H9 (cell line): ENCODE measurements around the gene FSTL4. TPM values are rescaled to one million over a fixed set of nuclear protein-coding genes. Genes with fewer than 3 reads are reported as not detected.

Experiments
- DNase-seq: peaks from one replicate; pipeline ENCODE4 v3.0.0-alpha.2; 2017
- H2AFZ ChIP-seq: one replicate; pipeline ENCODE4 v1.6.1; 2013; ENCODE audit warnings: mild to moderate bottlenecking, low read length, control low read depth, moderate library complexity
- H2AK5ac ChIP-seq: 2 replicates; pipeline ENCODE4 v1.6.1; 2013; ENCODE audit warnings: low read length, control low read depth, mixed read lengths; ENCODE audit not compliant: insufficient read length
- H2BK120ac ChIP-seq: one replicate; pipeline ENCODE4 v1.6.1; 2013; ENCODE audit warnings: low read depth, mild to moderate bottlenecking, low read length, control low read depth, inconsistent platforms; ENCODE audit not compliant: poor library complexity, severe bottlenecking
- H2BK12ac ChIP-seq: 2 replicates; pipeline ENCODE4 v1.6.1; 2013; ENCODE audit warnings: low read length, control low read depth, mixed read lengths, low read depth; ENCODE audit not compliant: insufficient read length
- H2BK15ac ChIP-seq: 2 replicates; pipeline ENCODE4 v1.6.1; 2013; ENCODE audit warnings: low read depth, low read length, control low read depth
- H2BK20ac ChIP-seq: one replicate; pipeline ENCODE4 v1.6.1; 2013; ENCODE audit warnings: low read depth, mild to moderate bottlenecking, low read length, control low read depth, inconsistent platforms; ENCODE audit not compliant: poor library complexity, severe bottlenecking
- H2BK5ac ChIP-seq: 2 replicates; pipeline ENCODE4 v1.6.1; 2013; ENCODE audit warnings: low read length, control low read depth, mixed read lengths; ENCODE audit not compliant: insufficient read length
- H3K14ac ChIP-seq: 2 replicates; pipeline ENCODE4 v1.6.1; 2013; ENCODE audit warnings: low read length, control low read depth; ENCODE audit not compliant: insufficient read depth
- H3K18ac ChIP-seq: 2 replicates; pipeline ENCODE4 v1.6.1; 2013; ENCODE audit warnings: low read depth, mild to moderate bottlenecking, mixed read lengths, low read length, control low read depth; ENCODE audit not compliant: insufficient read length
- H3K23ac ChIP-seq: 2 replicates; pipeline ENCODE4 v1.6.1; 2013; ENCODE audit warnings: low read length, control low read depth, mixed read lengths, low read depth; ENCODE audit not compliant: insufficient read length
- H3K23me2 ChIP-seq: 2 replicates; pipeline ENCODE4 v1.6.1; 2013; ENCODE audit warnings: low read depth, mild to moderate bottlenecking, mixed read lengths, low read length, control low read depth; ENCODE audit not compliant: insufficient read length, poor library complexity, severe bottlenecking
- H3K27ac ChIP-seq: 2 replicates; pipeline ENCODE4 v1.5.1; 2013; ENCODE audit warnings: low read length, control low read depth, mixed read lengths, low read depth; ENCODE audit not compliant: insufficient read length
- H3K27me3 ChIP-seq: 2 replicates; pipeline ENCODE4 v1.6.1; 2013; ENCODE audit warnings: low read length, control low read depth, inconsistent platforms; ENCODE audit not compliant: insufficient read depth
- H3K4ac ChIP-seq: 2 replicates; pipeline ENCODE4 v1.6.1; 2013; ENCODE audit warnings: low read depth, mild to moderate bottlenecking, control low read depth, inconsistent platforms, low read length, moderate library complexity
- H3K4me1 ChIP-seq: 2 replicates; pipeline ENCODE4 v1.6.1; 2013; ENCODE audit warnings: low read length, control low read depth, inconsistent platforms; ENCODE audit not compliant: insufficient read depth
- H3K4me2 ChIP-seq: 2 replicates; pipeline ENCODE4 v1.6.1; 2013; ENCODE audit warnings: low read length, control low read depth, mixed read lengths; ENCODE audit not compliant: insufficient read length, insufficient read depth
- H3K56ac ChIP-seq: 2 replicates; pipeline ENCODE4 v1.6.1; 2013; ENCODE audit warnings: low read depth, mild to moderate bottlenecking, mixed read lengths, low read length, control low read depth; ENCODE audit not compliant: insufficient read length
- H3K79me1 ChIP-seq: 2 replicates; pipeline ENCODE4 v1.6.1; 2013; ENCODE audit warnings: low read depth, mild to moderate bottlenecking, moderate library complexity, low read length, control low read depth, inconsistent platforms; ENCODE audit not compliant: insufficient read depth, poor library complexity, severe bottlenecking
- H3K79me2 ChIP-seq: 2 replicates; pipeline ENCODE4 v1.6.1; 2013; ENCODE audit warnings: low read length, control low read depth, inconsistent platforms; ENCODE audit not compliant: insufficient read depth
- H3K9ac ChIP-seq: 2 replicates; pipeline ENCODE4 v1.6.1; 2013; ENCODE audit warnings: low read length, control low read depth, mixed read lengths; ENCODE audit not compliant: insufficient read length; ENCODE audit errors: extremely low read depth
- H3K9me3 ChIP-seq: one replicate; pipeline ENCODE4 v1.6.1; 2013; ENCODE audit warnings: low read depth, low read length, inconsistent platforms; ENCODE audit not compliant: control insufficient read depth
- H3T11ph ChIP-seq: one replicate; pipeline ENCODE4 v1.6.1; 2013; ENCODE audit warnings: mild to moderate bottlenecking, low read length, control low read depth, inconsistent platforms
- H4K20me1 ChIP-seq: one replicate; pipeline ENCODE4 v1.6.1; 2013; ENCODE audit not compliant: control insufficient read depth, insufficient read length, insufficient read depth
- H4K5ac ChIP-seq: 2 replicates; pipeline ENCODE4 v1.6.1; 2013; ENCODE audit warnings: low read depth, mild to moderate bottlenecking, mixed read lengths, low read length, control low read depth; ENCODE audit not compliant: insufficient read length
- H4K8ac ChIP-seq: replicated peaks from 2 replicates; pipeline ENCODE4 v1.6.1; 2013; ENCODE audit warnings: low read length, control low read depth, mixed read lengths, low read depth; ENCODE audit not compliant: insufficient read length
- H4K91ac ChIP-seq: 2 replicates; pipeline ENCODE4 v1.6.1; 2013; ENCODE audit warnings: low read depth, mild to moderate bottlenecking, moderate library complexity, mixed read lengths, low read length, control low read depth; ENCODE audit not compliant: insufficient read length
- H3K27ac Mint-ChIP-seq, 3 experiments: 2 replicates in 2 of 3; 3 replicates in 1 of 3; pipeline ENCODE4 v1.8.0; 2020 to 2021; ENCODE audit warnings: mixed read lengths in 3 of 3, mild to moderate bottlenecking in 1 of 3, moderate library complexity in 1 of 3
- H3K27me3 Mint-ChIP-seq: 2 replicates; pipeline ENCODE4 v1.8.0; 2021; ENCODE audit warnings: low read depth, mild to moderate bottlenecking, moderate library complexity, mixed read lengths
- H3K36me3 Mint-ChIP-seq, 3 experiments: 2 replicates in 2 of 3; 3 replicates in 1 of 3; pipeline ENCODE4 v1.8.0; 2020 to 2021; ENCODE audit warnings: low read depth in 3 of 3, mixed read lengths in 3 of 3; ENCODE audit not compliant: insufficient read depth in 1 of 3
- H3K4me1 Mint-ChIP-seq, 2 experiments: 2 replicates each; pipeline ENCODE4 v1.8.0; 2020; ENCODE audit warnings: mixed read lengths in 2 of 2
- H3K4me3 Mint-ChIP-seq, 2 experiments: 2 replicates in 1 of 2; 3 replicates in 1 of 2; pipeline ENCODE4 v1.8.0; 2020 to 2021; ENCODE audit warnings: mild to moderate bottlenecking in 2 of 2, mixed read lengths in 2 of 2, moderate library complexity in 1 of 2
- H3K9me3 Mint-ChIP-seq, 2 experiments: 2 replicates in 1 of 2; 3 replicates in 1 of 2; pipeline ENCODE4 v1.8.0; 2020; ENCODE audit warnings: mild to moderate bottlenecking in 2 of 2, mixed read lengths in 2 of 2, moderate library complexity in 1 of 2
- CTCF ChIP-seq: fragments of 200-600 bp; sonication (generic); conservative IDR thresholded peaks from 3 replicates; pipeline ENCODE4 v1.8.0; 2021; ENCODE audit warnings: antibody characterized with exemption, mild to moderate bottlenecking
- WGBS: extraction: QIAGEN DNeasy Blood & Tissue Kit; methylation state at CpG from one replicate; pipeline ENCODE4 v1.1.7; 2013; ENCODE audit warnings: missing lambda C conversion rate, low lambda C conversion rate, mixed read lengths; ENCODE audit not compliant: insufficient read length; ENCODE audit errors: extremely low coverage; 5-methylcytosine and 5-hydroxymethylcytosine counted together
- total RNA-seq: library from RNA; stranded (reverse); gene quantifications from 2 replicates; pipeline ENCODE4 v1.2.1, GENCODE V29; 2021

Gene FSTL4
- total RNA-seq, 1 experiment from 2014 or later, result 5.7 TPM

GRCh38 chr5:133372293-133372937 lies 239.9 kb downstream of the FSTL4 start:
- no peak for DNase-seq
- H4K91ac ChIP-seq, result no peak overlapping the region
- H2AFZ ChIP-seq, result no peak overlapping the region
- H3K79me2 ChIP-seq, result no peaks in the 10 kb centered on the region
- H2AK5ac ChIP-seq, result no peak overlapping the region
- Mint-ChIP-seq H3K27ac (peak overlapping the region in 1 of 3 experiments; percentile 22; a peak in 1 of 7 replicates), H3K9me3 (peaks cover 12 to 27% of the 10 kb centered on the region in 2 experiments), H3K36me3 (peaks cover 3 to 19% (median 7%) of the 10 kb centered on the region in 3 experiments; a peak in 6 of 7 replicates), H3K4me1 (peaks cover 20 to 21% of the 10 kb centered on the region in 2 experiments), H3K4me3 (no peak overlapping the region), H3K27me3 (peaks cover 8% of the 10 kb centered on the region)
- H3K23me2 ChIP-seq, result no peaks in the 10 kb centered on the region
- H4K20me1 ChIP-seq, result peaks cover 2% of the 10 kb centered on the region
- H3K27me3 ChIP-seq, result no peaks in the 10 kb centered on the region
- H3K9me3 ChIP-seq, result no peaks in the 10 kb centered on the region
- no peak overlapping the region for H3K23ac ChIP-seq
- H2BK120ac ChIP-seq, result no peak overlapping the region
- no peak overlapping the region for H3K4ac ChIP-seq
- H3K9ac ChIP-seq, result no peak overlapping the region
- H3K79me1 ChIP-seq, result no peaks in the 10 kb centered on the region
- no peak overlapping the region for H2BK15ac ChIP-seq
- no peak overlapping the region for H3K18ac ChIP-seq
- no peak overlapping the region for H2BK5ac ChIP-seq
- no peak overlapping the region for H2BK12ac ChIP-seq
- H3K4me2 ChIP-seq, result no peak overlapping the region
- no peaks in the 10 kb centered on the region for H3K4me1 ChIP-seq
- H3K56ac ChIP-seq, result no peak overlapping the region
- TF ChIP-seq CTCF, result no peak
- H3T11ph ChIP-seq, result no peak overlapping the region
- H2BK20ac ChIP-seq, result no peak overlapping the region
- H4K8ac ChIP-seq, result no peak overlapping the region
- no peak overlapping the region for H3K27ac ChIP-seq
- no CpG with 5 or more reads among the region's 7 CpGs for WGBS
- no peak overlapping the region for H4K5ac ChIP-seq
- no peak overlapping the region for H3K14ac ChIP-seq
